ENCODE measurements around the gene LAMTOR1. TPM values are rescaled to one million over a fixed set of nuclear protein-coding genes. Genes with fewer than 3 reads are reported as not detected.
"Not testable (repeated sequence)": the region's sequence is repeated elsewhere in the genome, so short reads cannot be mapped to it uniquely, and the experiment has no call there.

The LAMTOR1 gene
- 10 to 100 TPM; 77.6 to 82.1 (median 78.2) TPM for total RNA-seq

DNA sequence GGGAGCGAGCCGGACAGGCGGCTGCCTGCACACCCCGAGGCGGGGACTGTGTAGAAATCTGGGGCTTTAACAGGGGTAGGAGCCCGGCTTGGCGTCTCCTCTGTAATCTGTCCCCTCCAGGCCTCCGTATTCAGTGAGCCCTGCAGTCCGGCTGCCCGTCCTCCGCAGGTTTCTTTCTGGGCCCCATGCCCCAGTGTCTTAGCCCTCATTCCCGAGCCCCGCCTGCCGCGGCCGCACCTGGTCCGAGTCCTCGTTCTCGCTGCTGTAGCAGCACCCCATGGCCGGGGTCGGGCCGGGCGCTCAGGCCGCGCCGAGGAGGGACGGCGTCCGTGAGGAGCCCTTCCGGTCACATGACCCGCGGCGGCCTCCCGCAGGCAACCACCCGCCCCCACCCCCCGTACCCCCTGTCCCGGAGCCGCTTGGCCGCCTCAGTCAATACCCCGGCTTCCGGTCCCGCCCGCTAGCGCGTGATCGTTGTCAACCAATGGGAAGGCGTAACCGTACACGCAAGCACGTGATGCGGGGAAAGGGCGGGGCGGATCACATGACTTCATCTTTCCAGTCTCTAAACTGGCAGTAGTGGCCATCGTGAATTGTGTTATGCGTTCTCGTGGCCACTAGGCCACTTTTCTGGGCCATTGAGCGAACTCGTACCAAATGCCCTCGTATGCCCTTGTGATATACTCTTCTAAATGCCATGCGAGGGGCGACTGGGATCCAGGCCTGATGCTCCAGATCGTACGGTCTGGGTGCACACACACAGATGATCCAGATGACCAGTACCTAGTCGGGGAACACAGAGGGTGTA lies at the start of gene LAMTOR1:
Gene LAMTOR1 (minus strand): TSS at position 352 of the 808 bp plus-strand sequence. CDS start 73 bp downstream, at position 279.
- Mint-ChIP-seq H3K4me3 (peak within 1 kb of the TSS; percentile 90), H3K4me1 (ENCODE audit: low read depth) (peaks cover 43% of the 10 kb centered on the region), H3K36me3 (ENCODE audit: insufficient read depth) (peaks cover 14% of the 10 kb centered on the region), H3K27me3 (ENCODE audit: low read depth) (no peaks in the 10 kb centered on the region), H3K9me3 (no peaks in the 10 kb centered on the region)
- DNase-seq: peak; percentile 95
- peak; percentile 98 for ATAC-seq

DNA sequence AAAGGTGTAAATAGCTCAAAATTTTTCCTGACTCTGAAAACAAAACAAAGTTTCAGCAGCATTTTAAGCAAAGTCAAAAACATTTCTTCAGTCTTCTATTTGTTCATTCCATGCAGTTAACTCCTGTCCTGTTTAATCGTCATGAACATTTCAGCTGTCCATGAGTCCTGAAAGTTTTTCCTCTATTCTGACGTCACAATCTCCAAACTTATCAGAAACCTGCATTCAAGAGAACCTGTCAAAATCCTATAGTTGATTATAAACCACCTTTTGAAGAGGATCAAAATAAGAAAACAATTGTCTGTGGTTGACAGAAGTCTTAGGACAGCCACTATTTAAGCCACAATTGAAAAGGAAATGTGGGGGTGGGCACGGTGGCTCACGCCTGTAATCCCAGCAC lies 47.8 kb upstream of the LAMTOR1 start:
- peaks cover 3% of the 10 kb centered on the region for H3K27me3 Mint-ChIP-seq (ENCODE audit: low read depth)
- no peaks in the 10 kb centered on the region for H3K36me3 Mint-ChIP-seq (ENCODE audit: insufficient read depth)
- no peak overlapping the region for H3K4me3 Mint-ChIP-seq
- H3K9me3 Mint-ChIP-seq: no peaks in the 10 kb centered on the region
- ATAC-seq: no peak
- no peak for DNase-seq
- H3K4me1 Mint-ChIP-seq (ENCODE audit: low read depth): no peaks in the 10 kb centered on the region

DNA sequence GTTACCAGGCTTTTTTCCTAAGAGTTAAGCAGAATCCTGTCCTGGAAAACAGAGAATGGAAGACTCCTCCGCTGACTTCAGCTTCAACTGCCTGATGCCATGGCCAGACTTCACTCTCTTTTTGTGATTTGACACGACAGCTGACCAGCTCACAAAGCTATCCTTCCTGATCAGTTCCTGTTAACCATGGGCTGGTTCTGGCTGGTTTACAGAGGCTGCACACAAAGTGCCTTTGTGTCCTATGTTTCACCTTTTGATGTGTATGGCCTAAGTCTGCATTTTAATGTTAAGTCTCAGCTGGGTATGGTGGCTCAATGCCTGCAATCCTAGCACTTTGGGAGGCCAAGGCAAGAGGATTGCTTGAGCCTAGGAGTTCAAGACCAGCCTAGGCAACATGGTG lies 43.5 kb upstream of the LAMTOR1 start:
- peaks cover 4% of the 10 kb centered on the region for H3K4me1 Mint-ChIP-seq (ENCODE audit: low read depth)
- no peaks in the 10 kb centered on the region for H3K36me3 Mint-ChIP-seq (ENCODE audit: insufficient read depth)
- peaks cover 4% of the 10 kb centered on the region for H3K27me3 Mint-ChIP-seq (ENCODE audit: low read depth)
- ATAC-seq (no peak), DNase-seq (no peak)
- no peak overlapping the region for H3K4me3 Mint-ChIP-seq
- H3K9me3 Mint-ChIP-seq: no peaks in the 10 kb centered on the region

DNA sequence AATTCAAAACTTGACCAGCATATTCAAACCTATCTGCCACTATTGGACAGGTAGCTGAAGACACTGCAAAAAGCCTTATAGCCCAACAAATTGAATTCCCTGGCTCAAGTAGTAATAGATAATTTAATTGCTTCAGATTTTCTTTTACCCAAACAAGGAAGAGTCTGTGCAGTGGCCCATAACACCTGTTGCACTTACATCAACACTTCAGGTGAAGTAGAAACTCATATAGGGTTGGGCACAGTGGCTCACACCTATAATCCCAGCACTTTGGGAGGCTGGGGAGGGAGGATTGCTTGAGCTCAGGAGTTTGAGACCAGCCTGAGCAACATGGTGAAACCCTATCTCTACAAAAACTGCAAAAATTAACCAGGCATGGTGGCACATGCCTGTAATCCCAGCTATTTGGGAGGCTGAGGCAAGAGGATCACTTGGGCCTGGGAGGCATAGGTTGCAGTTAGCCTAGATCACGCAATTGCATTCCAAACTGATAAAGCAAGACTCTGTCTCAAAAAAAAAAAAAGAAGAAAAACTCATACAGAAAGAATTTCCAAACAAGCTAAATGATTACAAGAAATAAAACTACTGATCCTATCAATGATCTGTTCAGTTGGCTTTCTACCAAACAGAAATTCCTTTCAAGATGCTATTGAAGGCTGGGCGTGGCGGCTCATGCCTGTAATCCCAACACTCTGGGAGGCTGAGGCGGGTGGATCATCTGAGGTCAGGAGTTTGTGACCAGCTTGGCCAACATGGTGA lies 41.9 kb upstream of the LAMTOR1 start:
- Mint-ChIP-seq H3K4me3 (no peak overlapping the region), H3K4me1 (ENCODE audit: low read depth) (peaks cover 11% of the 10 kb centered on the region), H3K9me3 (no peaks in the 10 kb centered on the region), H3K36me3 (ENCODE audit: insufficient read depth) (no peaks in the 10 kb centered on the region), H3K27me3 (ENCODE audit: low read depth) (peaks cover 12% of the 10 kb centered on the region)
- DNase-seq (no peak), ATAC-seq (no peak)

DNA sequence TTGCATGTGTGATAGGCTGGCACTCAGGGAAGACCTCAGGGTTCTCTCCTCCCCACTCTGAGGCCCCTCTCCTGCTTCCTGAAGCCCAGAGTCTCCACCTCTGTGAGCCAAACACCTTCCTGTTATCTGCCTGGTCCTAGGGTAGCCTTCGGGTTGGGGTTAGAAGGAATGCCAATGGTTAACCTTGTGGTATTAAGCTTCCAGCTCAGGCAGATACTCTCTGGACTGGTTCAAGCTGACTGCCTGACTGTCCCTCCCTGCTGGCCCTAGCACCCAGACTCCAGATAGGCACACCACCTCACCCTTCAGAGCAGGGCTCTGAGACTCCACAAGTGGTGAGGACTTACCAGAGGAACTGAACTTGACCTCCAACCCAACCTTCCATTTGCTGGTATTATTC lies 39.4 kb upstream of the LAMTOR1 start:
- not testable (repeated sequence) for H3K36me3 Mint-ChIP-seq (ENCODE audit: insufficient read depth); DNase-seq; H3K9me3 Mint-ChIP-seq; H3K4me3 Mint-ChIP-seq; ATAC-seq
- peaks cover 12% of the 10 kb centered on the region for H3K27me3 Mint-ChIP-seq (ENCODE audit: low read depth)
- H3K4me1 Mint-ChIP-seq (ENCODE audit: low read depth): peaks cover 11% of the 10 kb centered on the region

DNA sequence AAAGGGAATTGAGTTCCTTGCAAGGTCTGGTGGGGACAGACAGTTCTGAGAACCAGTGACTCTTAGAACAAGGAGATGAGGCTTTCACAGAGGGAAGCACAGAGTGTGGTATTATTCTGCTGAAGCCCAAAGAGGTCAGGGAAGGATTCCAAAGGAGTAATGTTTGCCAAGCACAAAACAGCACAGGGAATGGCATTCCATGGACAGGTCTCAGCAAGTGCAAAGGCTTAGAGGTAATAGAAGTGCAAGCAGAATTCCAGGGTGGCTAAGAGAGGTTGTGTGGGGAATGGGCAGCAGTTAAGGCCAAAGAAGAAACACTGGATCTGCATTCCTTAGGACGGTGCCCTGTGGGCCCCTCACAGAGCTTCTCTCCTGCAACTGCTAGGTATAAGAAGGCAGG lies 39.0 kb upstream of the LAMTOR1 start:
- ATAC-seq; DNase-seq; H3K9me3 Mint-ChIP-seq; H3K4me3 Mint-ChIP-seq; H3K36me3 Mint-ChIP-seq (ENCODE audit: insufficient read depth): not testable (repeated sequence)
- H3K4me1 Mint-ChIP-seq (ENCODE audit: low read depth): peaks cover 11% of the 10 kb centered on the region
- peaks cover 12% of the 10 kb centered on the region for H3K27me3 Mint-ChIP-seq (ENCODE audit: low read depth)

DNA sequence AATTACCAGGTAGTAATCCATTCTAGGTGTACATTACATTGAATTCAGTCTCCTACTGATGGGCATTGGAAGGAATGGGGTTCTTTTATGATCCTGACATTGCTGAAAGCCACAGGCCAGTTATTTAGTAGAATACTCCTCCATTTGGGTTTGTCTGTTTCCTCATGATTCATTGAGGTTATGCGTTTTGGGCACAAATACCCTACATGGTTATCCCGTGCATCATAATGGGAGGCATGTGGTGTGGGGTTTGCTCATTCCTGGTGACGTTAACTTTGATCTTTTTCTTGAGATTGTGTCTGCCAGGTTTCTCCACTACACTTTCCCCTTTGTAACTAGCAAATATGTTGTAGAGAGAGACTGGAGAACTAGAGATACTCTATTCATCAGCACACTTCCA lies 38.0 kb upstream of the LAMTOR1 start:
- Mint-ChIP-seq H3K4me1 (ENCODE audit: low read depth) (peaks cover 11% of the 10 kb centered on the region), H3K27me3 (ENCODE audit: low read depth) (peaks cover 12% of the 10 kb centered on the region), H3K9me3 (no peaks in the 10 kb centered on the region), H3K36me3 (ENCODE audit: insufficient read depth) (no peaks in the 10 kb centered on the region), H3K4me3 (no peak overlapping the region)
- DNase-seq (no peak), ATAC-seq (peak; percentile 78 to 86)

DNA sequence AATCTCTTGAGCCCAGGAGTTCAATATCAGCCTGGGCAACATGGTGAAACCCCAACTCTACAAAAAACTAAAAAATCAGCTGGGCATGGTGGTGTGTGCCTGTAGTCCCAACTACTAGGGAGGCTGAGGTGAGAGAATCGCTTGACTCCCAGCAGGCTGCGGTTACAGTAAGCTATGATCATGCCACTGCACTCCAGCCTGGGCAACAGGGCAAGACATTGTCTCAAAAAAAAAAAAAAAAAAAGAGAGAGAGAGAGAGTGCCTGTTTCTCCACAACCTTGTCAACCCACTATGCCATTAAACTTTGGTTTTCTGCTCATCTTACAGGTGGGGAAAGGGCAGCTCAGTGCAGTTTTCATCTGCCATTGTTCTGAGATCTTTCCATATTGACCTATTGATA lies 37.6 kb upstream of the LAMTOR1 start:
- no peaks in the 10 kb centered on the region for H3K36me3 Mint-ChIP-seq (ENCODE audit: insufficient read depth)
- H3K4me3 Mint-ChIP-seq: no peak overlapping the region
- peaks cover 11% of the 10 kb centered on the region for H3K4me1 Mint-ChIP-seq (ENCODE audit: low read depth)
- no peaks in the 10 kb centered on the region for H3K9me3 Mint-ChIP-seq
- ATAC-seq (no peak), DNase-seq (no peak)
- peaks cover 12% of the 10 kb centered on the region for H3K27me3 Mint-ChIP-seq (ENCODE audit: low read depth)

DNA sequence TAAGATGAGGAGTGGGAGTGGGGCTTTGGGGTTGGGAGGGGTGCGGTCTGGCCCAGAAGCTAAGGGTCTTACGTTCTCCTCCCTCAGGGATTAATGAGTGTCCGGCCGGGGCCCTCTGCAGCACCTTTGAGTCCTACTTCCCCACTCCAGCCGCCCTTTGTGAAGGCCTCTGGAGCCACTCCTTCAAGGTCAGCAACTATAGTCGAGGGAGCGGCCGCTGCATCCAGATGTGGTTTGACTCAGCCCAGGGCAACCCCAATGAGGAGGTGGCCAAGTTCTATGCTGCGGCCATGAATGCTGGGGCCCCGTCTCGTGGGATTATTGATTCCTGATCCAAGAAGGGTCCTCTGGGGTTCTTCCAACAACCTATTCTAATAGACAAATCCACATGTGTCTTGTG lies 36.4 kb upstream of the LAMTOR1 start:
- H3K36me3 Mint-ChIP-seq (ENCODE audit: insufficient read depth): no peaks in the 10 kb centered on the region
- H3K27me3 Mint-ChIP-seq (ENCODE audit: low read depth): peaks cover 14% of the 10 kb centered on the region
- no peak for ATAC-seq
- no peak overlapping the region for H3K4me3 Mint-ChIP-seq
- DNase-seq: no peak
- peaks cover 11% of the 10 kb centered on the region for H3K4me1 Mint-ChIP-seq (ENCODE audit: low read depth)
- H3K9me3 Mint-ChIP-seq: no peaks in the 10 kb centered on the region

DNA sequence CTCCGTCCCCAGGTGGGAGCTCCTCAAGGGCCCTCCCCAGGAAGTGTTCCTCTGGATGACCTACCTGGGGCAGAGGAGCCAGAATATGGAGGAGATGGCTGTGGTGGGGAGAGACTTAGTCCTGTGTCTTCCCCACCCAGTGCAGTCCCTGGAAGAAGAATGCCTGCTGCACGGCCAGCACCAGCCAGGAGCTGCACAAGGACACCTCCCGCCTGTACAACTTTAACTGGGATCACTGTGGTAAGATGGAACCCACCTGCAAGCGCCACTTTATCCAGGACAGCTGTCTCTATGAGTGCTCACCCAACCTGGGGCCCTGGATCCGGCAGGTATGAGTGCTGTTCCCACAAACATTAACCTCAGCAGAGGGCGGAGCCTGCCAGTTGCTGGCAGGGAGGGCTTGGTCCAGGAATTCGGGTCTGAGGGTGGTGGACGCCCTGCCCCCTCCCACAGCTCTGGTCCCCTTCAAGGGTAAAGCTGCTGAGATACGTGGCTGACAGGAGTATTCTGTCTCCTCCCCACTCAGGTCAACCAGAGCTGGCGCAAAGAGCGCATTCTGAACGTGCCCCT lies 35.8 kb upstream of the LAMTOR1 start:
- Mint-ChIP-seq H3K9me3 (no peaks in the 10 kb centered on the region), H3K27me3 (ENCODE audit: low read depth) (peaks cover 13% of the 10 kb centered on the region), H3K4me1 (ENCODE audit: low read depth) (peaks cover 10% of the 10 kb centered on the region), H3K36me3 (ENCODE audit: insufficient read depth) (no peaks in the 10 kb centered on the region), H3K4me3 (no peak overlapping the region)
- ATAC-seq: no peak
- no peak for DNase-seq

DNA sequence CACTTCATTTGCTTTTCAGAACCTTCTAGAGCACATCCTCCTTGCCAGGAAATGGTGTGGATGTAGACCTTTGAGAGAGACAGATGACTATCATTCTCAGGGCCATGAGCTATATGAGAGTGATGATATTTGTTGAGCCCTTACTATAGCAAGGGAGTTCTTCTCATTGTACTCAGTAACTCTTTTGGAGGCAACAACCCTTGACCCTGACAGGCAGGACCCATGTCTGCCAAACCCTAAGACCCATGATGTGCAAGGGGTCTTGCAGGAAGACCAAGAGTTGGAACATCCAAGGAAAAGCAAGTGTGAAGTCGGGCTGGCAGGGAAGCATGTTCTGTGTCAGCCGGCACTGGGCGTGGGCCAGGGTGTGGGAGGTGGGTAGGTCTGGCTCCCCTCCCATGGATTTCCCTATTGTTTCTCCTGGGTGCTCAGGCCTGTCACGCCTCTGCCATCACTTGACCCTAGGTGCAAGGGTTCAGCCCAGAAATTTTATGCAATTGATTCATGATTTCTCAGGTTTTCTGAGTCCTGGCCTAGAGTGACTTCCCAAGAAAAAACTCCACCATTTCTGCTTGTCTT lies 33.7 kb upstream of the LAMTOR1 start:
- DNase-seq (no peak), ATAC-seq (no peak)

DNA sequence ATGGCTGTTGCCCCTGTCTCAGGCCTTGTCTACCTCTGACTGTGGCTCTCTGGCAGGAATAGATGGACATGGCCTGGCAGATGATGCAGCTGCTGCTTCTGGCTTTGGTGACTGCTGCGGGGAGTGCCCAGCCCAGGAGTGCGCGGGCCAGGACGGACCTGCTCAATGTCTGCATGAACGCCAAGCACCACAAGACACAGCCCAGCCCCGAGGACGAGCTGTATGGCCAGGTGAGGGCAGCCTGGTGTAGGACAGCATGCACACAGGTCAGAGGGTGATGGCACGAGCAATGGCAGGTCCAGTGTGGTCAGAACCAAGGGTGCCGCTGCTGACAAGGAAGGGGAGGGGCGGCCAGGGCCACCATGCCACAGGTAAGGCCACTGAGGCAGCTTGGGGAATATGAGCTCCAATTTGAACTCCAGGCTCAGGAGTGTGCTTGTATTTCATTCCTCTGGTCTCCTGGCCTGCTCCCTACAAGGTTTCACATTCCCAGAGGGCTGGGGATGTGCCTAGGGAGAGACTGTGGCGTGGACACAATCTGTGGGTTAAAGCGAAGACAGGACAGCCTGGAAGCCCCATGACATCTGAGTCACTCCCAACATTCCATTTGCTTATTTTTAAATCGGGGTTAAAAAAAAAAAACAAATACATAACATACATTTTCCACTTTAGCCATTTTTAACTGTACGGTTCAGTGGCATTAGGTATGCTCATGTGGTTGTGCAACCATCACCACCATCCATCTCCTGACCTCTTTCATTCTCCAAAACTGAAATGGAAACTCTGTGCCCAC lies 33.0 kb upstream of the LAMTOR1 start:
- H3K9me3 Mint-ChIP-seq: no peaks in the 10 kb centered on the region
- H3K27me3 Mint-ChIP-seq (ENCODE audit: low read depth): peaks cover 11% of the 10 kb centered on the region
- DNase-seq (no peak), ATAC-seq (no peak)
- no peak overlapping the region for H3K4me3 Mint-ChIP-seq
- H3K36me3 Mint-ChIP-seq (ENCODE audit: insufficient read depth): no peaks in the 10 kb centered on the region
- H3K4me1 Mint-ChIP-seq (ENCODE audit: low read depth): peaks cover 3% of the 10 kb centered on the region

More for the DNA sequence above, 33.7 kb upstream of the LAMTOR1 start:
- H3K4me3 Mint-ChIP-seq: no peak overlapping the region
- H3K36me3 Mint-ChIP-seq (ENCODE audit: insufficient read depth): no peaks in the 10 kb centered on the region
- peaks cover 7% of the 10 kb centered on the region for H3K4me1 Mint-ChIP-seq (ENCODE audit: low read depth)
- peaks cover 15% of the 10 kb centered on the region for H3K27me3 Mint-ChIP-seq (ENCODE audit: low read depth)
- H3K9me3 Mint-ChIP-seq: no peaks in the 10 kb centered on the region

DNA sequence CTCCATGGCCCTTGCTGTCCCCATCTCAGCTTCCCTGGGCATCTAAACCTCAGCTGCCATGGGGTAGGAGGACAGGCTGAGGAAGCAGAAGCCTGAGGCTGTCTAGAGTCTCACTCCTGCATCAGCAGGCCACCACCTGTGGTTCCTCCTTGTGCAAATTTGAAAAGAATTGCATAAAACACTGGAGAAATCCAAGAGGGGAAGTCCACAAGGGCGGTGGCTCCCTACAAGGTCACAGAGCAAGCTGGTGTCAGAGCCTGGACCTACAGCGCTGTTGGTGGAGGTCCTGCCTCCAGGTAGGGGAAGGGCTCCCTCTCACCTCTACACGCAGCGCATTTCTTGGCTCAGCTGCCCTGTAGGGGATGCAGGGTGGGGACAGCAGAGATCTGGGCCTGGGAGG lies 32.4 kb upstream of the LAMTOR1 start, which contains the start of gene FOLR3:
Gene FOLR3 (plus strand): TSS at position 253 of the 400 bp plus-strand sequence. CDS start 228 bp downstream, outside the sequence.
- not testable (repeated sequence) for H3K4me1 Mint-ChIP-seq (ENCODE audit: low read depth); DNase-seq; H3K4me3 Mint-ChIP-seq; H3K9me3 Mint-ChIP-seq; ATAC-seq; H3K36me3 Mint-ChIP-seq (ENCODE audit: insufficient read depth); H3K27me3 Mint-ChIP-seq (ENCODE audit: low read depth)

Data from activated T-cell treated with anti-CD3 and anti-CD28 coated beads, Interleukin-2, amount 50 U/mL, for 4 hours (primary cell).